AG08396 (cell line): ENCODE results near the gene TNIK.
A peak's percentile ranks its signal among the peaks of the same experiment; 100 is the strongest.
"Not testable (repeated sequence)": the region's sequence is repeated elsewhere in the genome, so short reads cannot be mapped to it uniquely, and the experiment has no call there.

Source experiments
- DNase-seq: peaks from one replicate; pipeline ENCODE4 v3.0.0; 2012; ENCODE audit warnings: low spot score, mixed read lengths

The TNIK gene

DNA sequence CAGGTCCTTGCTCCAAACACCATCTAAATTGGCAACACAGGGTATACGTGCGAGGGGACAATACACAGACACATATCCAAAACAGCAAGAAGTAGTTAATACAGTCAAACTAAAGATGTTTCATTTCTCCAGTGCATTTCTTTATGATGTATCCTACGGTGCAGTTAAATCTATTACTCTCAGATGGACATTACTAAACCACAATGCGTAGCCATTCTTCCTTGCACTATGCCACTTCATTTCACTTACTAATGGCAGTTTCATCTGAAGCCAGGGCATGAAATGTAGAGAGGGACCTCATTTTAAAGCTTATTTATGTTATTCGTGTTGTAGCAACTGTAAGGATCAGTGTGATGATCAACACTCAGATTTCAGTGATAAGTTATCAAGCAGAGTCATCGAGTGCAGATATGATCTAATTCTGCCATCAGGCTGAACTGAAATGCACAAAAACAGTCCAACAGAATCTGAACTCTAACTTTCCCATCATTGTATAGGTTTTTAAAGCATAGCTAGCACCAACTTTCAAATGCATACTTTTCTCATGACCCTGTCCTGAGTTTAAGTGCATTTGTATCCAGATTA, 14.5 kb downstream of the TNIK start:
- DNase-seq, result no peak

DNA sequence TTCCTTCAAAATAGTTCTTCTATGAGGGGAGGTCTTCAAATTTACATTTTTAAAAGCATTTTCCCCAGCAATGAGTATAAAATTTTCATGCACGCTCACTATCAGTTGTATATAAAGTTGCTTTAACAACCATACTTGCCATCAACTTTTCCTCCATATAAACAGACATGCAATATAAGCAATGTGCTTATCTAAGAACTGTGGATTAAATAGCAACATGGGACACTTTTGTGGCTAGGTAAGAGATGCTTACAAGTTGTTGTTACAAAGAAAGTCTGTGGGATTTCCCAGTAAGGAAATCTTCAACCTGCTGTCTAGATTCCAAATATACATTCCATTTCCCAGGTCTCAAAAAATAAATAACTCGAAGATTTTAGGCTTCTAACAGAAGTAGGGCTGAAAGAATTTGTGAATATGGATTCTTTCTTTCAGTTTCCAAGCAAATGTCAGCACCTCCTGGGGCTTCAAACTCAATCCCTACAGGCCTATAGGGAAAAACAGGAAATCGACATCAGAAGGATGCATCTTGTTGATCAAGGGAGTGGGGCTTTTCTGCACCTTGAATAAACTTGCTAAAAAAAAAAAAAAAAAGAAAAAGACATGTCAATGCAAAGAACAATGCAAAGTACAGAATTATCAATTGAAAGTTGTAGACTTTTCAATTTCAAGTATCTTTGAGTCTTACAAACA, 16.1 kb downstream of the TNIK start:
- DNase-seq, result no peak

DNA sequence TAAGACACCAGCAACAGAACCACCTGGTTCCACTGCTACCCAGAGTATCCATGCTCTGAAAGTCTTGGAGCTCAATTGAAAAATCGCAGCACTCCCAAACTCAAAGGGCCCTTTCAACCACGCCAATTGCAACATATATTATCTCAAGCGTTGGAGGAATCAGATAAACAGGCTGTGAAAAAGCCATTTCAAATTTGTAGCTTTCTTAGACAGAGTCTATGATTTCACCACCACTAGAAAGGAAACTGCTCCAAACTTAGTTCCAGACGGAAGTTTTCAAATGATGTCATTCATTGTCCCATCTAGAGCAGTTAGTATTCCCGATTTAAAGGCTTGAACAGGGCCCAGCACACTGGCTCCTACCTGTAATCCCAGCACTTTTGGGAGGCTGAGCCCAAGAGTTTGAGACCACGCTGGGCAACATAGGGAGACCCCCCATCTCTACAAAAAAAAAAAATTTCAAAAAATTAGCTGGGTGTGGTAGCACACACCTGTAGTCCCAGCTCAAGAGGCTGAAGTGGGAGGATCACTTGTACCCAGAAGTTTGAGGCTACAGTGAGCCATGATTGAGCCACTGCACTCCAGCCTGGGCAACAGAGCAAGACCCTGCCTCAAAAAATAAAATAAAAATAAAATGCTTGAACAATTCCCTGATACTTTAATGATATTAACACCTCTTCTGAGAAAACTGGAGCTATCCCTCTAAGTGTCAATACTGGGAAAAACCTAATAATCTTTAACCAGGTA, 16.8 kb downstream of the TNIK start:
- DNase-seq, result no peak

DNA sequence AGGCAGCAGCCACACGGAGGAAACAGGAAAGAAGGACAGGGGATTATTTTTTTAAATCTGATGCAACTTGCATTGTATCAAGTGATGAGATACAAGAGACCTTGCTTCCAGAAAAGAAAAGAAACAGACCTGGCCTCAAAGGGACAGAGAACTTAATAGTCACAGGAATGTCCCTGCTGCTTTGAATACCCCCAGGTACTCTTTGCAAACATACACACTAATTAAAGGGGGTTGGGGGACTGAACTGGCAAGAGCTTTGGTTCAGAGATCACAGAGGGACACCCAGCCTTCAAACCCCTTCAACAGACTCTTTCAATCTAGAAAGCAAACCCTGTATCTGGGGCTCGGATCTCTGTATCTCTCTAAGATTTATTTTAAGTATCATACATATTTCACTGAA, 18.0 kb downstream of the TNIK start:
- DNase-seq, result no peak

DNA sequence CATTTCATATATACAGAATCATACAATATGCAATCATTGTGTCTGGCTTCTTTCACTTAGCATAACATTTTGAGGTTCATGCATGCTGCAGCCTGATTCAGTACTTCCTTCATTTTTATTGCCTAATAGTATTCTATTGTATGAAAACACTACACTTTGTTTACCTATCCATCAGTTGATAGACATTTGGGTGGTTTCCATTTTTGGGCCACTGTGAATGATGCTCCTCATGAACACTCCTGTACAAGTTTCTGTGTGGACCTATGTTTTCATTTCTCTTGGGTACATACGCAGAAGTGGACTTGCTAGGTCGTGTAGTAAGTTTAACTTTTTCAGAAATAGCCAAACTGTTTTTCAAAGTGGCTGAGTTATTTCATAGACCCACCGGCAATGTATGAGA, 18.8 kb downstream of the TNIK start:
- no peak for DNase-seq

DNA sequence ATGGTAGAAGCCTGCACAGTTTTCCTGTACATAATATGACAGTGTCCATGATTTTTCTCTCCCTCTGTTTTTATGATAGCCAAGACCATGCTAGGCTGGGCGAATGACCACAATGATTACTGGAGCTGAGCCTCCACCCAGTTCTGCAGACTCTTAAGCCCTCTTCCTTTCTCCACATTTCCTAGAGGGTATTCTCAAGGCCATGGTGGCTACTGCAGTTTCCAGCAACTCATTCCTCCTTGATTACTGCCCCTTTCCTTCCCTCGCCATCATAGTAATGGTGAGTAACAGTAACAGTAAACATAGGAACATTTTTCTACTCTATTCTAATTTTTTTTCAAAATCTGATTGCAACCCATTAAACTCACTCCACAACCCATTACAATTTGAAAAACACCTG, 20.2 kb downstream of the TNIK start:
- no peak for DNase-seq

DNA sequence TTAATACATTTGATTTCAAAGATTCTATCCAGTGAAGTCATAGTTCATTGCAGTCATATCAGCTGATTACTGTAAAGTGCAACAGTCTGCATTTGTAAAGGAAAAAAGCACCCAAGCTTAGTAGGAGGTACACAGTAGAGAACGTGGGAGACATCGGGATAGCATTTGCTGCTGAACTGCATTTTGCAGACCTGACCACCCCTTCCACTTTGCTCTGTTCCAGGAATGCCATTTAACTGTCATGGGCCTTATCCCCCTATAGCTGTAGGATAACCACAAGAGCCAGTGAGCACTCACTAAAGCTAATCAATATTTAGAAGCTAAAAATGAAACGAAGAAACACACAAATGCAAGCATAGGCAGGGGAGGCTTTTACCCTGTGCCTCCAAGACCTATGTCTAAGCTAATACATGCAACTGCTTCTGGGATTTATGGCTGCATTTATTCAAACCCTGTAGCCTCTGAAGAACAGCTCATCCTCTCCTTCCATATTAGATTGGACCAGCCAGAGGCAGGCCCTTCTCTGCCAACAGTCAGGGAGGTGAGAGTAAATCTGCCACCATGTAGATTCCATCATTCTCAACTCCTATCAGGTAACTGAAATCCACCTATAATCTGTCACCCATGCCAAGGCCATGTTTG, 23.0 kb downstream of the TNIK start:
- DNase-seq, result no peak

DNA sequence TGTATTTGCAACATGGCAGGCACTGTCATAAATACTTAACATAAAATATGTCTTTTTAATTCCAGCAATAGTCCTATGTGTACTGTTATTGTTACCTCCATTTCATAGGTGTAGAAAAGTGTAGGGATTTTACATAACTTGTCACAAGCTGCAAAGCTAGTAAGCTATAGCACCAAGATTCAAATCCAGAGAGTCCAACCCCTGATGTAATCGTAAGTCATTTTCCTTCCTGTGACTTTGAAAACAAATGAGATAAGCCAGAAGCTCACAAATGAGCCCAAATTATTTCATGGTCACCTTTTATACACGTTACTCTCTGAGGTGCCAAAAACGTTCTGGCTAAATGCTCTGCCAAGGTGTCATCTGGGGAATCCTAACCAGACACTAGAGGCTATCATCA, 23.8 kb downstream of the TNIK start:
- no peak for DNase-seq

DNA sequence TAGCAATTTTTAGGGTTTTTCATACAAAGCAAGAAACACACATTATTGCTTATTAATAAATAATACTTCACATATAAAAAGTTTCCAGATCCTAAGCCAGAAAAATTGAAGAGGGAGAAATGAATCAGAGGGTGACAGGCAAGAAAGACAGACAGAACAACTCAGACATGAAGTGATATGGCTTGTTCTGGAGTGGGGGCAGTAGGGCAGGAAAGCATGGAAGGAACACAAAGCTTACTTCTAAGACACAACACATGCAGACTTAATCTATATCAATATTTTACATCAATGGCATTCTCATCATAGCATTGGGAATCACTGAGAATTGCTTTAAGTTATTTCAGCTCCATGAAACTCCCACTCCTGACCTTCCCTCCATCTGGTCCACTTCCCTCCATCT, 24.4 kb downstream of the TNIK start:
- DNase-seq, result no peak

DNA sequence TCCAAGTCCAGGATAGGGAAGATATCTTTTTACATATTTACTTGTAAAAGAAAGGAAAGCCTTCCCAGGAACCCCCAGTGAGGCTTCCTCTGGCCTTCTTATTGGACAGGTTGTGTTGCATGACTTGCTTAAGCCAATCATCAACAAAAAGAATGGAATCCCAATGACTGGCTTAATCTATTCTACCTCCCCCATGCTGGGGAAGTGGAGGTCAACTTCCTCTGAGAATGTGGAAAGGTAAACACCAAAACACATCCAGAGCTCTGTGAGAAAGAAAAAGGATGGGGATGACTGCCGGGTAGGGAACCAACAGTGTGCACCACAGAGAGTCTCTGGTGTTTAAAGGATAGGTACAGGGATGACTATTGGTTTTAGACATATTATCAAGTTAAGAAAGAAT, 25.1 kb downstream of the TNIK start:
- no peak for DNase-seq

DNA sequence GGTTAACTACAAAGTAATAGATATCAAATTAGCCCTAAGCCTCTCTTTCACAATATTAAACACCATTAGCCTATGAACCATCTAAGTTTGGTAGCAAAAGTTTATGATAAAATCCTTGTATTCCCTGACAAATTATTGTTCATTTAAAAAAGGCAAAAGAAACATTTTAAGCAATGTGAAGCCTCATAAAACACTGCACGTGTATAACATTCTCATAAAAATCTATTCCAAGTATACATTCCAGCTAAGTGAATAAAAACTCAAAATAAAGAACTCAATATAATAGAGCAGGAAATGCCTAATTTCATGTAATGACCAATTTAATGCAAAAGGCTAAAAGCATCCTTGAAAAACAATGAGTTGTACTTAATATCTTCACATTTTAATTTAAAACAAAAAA, 27.7 kb downstream of the TNIK start:
- DNase-seq, result no peak

DNA sequence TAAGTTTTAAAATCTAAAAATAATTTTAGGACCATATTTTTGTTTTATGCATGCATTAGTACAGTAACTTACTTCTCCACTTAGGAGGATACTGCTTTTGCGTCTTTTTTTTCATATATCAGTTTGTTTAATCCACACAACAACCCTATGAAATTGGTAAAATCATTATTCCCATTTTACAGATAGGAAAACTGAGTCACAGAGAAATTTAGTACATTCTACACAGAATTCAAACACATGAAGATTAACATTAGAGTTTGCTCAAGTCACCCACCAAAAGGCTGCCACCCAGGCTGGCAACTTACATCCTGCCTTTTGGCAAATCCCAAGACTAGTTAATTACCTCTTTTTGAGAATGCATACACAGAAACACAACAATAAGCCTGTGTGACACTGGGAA, 28.7 kb downstream of the TNIK start:
- DNase-seq, result no peak

DNA sequence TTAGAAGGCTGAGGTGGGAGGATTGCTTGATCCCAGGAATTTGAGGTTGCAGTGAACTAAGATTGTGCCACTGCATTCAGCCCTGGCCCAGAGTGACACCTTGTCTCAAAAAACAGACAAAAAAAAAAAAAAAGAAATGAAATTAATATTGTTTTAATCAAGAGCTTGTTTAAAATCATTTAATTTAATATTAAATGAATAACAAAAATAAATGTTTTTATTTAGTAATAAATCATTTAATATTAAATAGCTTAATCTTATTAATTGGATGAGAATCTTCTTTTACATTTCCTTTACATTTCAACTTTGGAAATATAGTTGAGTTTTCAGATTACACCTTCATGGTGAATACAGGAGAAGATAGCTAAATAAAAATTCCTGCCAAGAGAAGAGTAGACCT, 29.7 kb downstream of the TNIK start:
- DNase-seq, result no peak

DNA sequence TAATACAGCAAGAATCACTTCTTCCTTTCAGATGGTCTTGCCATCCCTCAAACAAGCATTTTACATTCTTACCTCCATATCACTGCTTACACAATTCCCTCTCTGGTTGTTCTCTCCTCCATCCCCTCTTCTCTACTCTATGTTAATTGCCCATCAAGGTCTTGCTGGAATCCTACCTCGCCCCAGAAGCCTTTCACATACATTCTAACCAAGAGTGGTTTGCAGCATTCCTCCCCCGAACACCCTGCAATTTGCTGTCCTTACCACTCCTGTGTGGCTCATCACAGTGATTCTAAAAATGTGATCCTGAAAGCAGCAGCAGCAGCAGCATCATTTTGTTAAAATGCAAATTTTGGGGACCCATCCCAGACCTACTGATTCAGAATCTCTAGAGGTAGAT, 30.6 kb downstream of the TNIK start:
- DNase-seq, result no peak

DNA sequence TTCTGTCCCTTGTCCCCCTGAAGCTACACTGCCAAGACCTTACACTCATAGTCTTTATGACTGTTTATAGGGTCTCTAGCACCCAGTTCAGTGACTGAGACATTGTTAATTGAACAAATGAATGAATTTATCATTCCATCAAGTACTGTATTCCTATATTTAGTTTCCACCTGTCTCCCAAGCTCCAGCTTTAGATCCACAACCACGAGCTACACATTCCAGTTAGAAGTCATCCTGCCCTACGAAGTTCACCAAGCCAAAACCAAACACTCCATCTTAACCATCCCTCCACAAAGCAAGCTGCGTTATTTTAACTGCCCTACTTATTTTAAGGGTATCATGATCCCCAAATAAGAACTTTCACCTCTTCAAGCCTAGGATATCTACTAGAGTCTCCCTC, 31.3 kb downstream of the TNIK start:
- no peak for DNase-seq

DNA sequence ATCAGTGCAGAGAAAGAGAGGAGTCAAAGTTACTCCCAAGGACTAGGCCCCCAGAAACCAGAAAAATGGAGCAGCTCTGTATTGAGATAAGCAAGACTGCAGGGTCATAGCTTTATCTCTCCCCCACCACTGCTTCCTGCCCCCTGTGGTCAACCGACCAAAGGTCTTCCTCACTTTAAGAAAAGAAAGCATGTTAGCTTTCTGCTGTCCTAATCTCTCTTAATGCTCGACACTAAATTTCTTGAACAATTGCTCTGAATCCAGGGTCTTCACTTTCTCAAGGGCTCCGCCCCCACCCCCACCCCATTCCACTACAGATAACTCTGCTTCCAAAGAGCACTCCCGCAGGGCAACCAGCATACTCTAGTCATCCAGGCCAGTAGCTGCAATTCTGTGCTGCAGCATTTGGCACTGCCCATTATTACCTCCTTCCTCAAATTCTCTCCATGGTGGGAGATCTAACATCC, 31.9 kb downstream of the TNIK start:
- DNase-seq, result no peak

DNA sequence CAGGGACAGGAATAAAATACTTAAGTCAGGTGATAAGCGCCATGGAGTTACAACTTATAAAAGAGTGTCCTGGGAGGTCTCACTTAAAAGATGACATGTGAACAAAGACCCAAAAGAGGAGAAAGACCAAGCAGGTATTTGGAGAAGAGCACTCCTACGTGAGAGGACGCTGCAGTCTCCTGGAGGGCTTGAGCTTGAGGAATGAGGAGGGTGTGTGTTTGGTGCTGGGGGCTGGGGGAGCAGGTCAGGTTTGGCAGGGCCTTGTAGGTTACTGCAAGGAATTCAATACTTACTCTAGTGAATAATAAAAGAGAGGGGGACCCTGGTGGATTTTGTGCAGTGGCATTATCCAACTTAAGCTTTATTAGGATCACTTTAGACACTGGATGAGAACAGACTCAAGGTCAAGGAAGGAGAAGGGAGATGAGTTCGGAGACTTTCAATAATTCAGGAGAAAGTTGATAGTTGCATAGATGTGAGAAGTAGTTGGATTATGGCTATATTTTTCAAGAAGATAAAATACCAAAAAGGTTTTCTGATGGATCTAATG, 32.4 kb downstream of the TNIK start:
- no peak for DNase-seq

DNA sequence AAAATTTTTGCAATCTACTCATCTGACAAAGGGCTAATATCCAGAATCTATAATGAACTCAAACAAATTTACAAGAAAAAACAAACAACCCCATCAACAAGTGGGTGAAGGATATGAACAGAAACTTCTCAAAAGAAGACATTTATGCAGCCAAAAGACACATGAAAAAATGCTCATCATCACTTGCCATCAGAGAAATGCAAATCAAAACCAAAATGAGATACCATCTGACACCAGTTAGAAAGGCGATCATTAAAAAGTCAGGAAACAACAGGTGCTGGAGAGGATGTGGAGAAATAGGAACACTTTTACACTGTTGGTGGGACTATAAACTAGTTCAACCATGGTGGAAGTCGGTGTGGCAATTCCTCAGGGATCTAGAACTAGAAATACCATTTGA, 36.1 kb downstream of the TNIK start:
- not testable (repeated sequence) for DNase-seq

DNA sequence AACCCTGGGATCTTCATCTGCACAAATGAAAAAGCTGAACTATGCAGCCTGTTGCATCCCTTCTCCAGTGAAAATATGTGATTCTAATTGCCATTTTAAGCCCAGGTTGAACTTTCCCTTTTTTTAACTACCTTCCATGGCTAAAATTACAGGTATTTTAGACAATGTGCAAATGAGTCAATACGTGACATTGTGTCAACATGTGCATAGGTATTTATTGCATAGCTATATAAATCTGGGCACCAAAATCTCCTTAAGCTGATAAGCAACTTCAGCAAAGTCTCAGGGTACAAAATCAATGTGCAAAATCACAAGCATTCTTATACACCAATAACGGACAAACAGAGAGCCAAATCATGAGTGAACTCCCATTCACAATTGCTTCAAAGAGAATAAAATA, 37.4 kb downstream of the TNIK start:
- DNase-seq, result not testable (repeated sequence)

DNA sequence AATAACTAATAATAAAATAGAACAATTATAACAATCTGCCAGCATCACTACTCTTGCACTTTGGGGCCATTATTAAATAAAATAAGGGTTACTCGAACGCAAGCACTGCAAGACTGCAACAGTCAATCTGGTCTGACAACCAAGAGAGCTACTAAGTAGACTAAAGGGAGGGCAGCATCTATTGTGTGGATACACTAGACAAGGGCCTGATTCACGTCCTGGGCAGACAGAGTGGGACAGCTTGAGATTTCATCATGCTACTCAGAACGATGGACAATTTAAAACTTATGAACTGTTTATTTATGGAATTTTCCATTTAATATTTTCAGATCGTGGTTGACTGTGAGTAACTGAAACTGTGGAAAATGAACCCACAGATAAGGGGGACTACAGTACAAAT, 39.5 kb downstream of the TNIK start:
- no peak for DNase-seq

DNA sequence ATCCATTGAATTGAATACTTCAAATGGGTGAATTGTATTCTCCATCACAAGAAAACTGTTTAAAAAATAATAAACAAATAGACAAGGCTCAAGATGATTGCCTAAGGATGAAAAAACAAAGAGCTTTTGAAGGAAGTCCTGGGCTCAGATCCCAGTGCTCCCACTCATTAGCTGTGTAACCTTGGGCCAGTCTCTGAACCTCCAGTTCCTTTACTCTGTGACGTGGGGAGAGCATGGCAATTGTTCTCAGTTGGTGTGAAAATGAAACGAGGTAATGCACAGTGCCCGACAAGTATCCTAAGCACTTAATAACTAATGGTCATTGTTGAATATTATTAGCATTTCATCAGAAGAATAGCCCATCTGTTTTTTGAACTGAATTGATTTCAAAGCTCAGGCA, 40.7 kb downstream of the TNIK start:
- no peak for DNase-seq

DNA sequence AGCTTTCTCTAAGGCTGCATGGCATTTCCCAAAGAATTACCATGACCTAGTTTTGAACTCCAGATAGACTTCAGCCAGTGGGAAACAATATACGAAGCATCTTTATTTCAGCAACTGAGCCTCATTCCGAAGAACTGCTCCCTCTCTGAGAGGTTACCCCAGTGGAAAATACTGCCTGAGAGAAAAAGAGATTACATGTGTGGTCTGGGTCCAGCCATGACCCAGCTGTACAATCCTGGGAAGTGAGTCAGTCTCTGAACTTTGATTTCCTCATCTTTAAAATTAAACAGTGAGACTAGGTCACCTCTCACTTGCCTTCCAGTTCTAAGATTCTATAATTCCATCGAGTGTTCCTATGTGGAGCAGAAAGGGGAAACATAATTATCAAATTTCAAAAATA, 42.4 kb downstream of the TNIK start:
- DNase-seq, result peak; percentile 79

DNA sequence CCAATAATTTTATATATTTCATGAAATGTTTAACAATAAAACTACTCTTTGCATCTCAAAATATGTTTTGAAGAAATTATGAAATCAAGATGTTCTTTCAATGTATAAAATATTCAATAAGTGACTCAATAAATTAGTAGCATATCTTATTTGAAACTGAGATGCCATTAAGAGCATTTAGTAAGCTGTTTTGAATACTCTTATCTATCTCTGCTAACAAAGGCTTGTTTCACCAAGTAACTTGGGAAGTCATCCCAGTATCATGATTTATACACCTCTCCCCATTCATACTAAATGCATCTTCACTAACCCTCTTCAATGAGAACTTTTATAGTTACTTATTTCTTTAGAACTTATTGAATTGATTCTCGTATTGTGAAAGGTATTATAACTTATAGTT, 43.1 kb downstream of the TNIK start:
- DNase-seq, result no peak
